ENCODE results near the gene TAF1A.

Gene TAF1A

DNA sequence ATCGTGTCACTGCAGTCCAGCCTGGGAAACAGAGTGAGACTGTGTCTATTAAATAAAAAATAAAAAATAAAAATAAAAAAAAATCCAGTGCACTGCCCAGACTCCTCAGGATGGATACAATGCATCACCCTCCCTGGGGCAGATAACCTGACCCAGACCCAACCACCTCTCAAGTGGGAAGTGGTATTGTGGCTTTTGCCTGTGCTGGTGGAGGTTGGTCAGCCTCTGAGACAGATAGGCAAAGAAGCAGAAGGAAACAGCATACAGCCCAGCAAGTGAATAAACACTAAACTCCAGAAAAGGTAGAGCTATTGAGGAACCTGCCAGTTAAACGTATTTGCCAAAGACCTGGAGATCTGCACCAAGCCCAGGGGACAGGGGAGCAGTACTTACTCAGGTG is 63.8 kb downstream of the TAF1A start:
- H3K4me1 Mint-ChIP-seq: peaks cover 6% of the 10 kb centered on the region
- no peak overlapping the region for H3K27ac Mint-ChIP-seq
- H3K4me3 Mint-ChIP-seq: no peak overlapping the region
- H3K9me3 Mint-ChIP-seq: peaks cover 3% of the 10 kb centered on the region
- peaks cover 3% of the 10 kb centered on the region for H3K27me3 Mint-ChIP-seq (ENCODE audit: low read depth)
- no peaks in the 10 kb centered on the region for H3K36me3 Mint-ChIP-seq (ENCODE audit: low read depth)
- no peak for TF ChIP-seq CTCF (IDR thresholded peaks at IDR 0.05; ENCODE audit: unreplicated experiment in 3 of 3)

- no peak overlapping the region for H3K27ac Mint-ChIP-seq
- H3K4me3 Mint-ChIP-seq: no peak overlapping the region
- no peak for TF ChIP-seq CTCF (IDR thresholded peaks at IDR 0.05; ENCODE audit: unreplicated experiment in 3 of 3)
- H3K9me3 Mint-ChIP-seq: peaks cover 3% of the 10 kb centered on the region
- peaks cover 6% of the 10 kb centered on the region for H3K4me1 Mint-ChIP-seq
- H3K36me3 Mint-ChIP-seq (ENCODE audit: low read depth): no peaks in the 10 kb centered on the region
- peaks cover 3% of the 10 kb centered on the region for H3K27me3 Mint-ChIP-seq (ENCODE audit: low read depth)
Measured at GRCh38 chr1:222523852-222524251, 65.9 kb downstream of the TAF1A start.

GRCh38 chr1:222522105-222522915 is 67.4 kb downstream of the TAF1A start:
- H3K4me3 Mint-ChIP-seq: no peak overlapping the region
- peaks cover 3% of the 10 kb centered on the region for H3K27me3 Mint-ChIP-seq (ENCODE audit: low read depth)
- H3K27ac Mint-ChIP-seq: peak overlapping the region in 1 of 3 experiments; percentile 85
- peaks cover 6% of the 10 kb centered on the region for H3K4me1 Mint-ChIP-seq
- H3K36me3 Mint-ChIP-seq (ENCODE audit: low read depth): no peaks in the 10 kb centered on the region
- TF ChIP-seq CTCF (IDR thresholded peaks at IDR 0.05; ENCODE audit: unreplicated experiment in 3 of 3): no peak
- peaks cover under 1% of the 10 kb centered on the region for H3K9me3 Mint-ChIP-seq

DNA sequence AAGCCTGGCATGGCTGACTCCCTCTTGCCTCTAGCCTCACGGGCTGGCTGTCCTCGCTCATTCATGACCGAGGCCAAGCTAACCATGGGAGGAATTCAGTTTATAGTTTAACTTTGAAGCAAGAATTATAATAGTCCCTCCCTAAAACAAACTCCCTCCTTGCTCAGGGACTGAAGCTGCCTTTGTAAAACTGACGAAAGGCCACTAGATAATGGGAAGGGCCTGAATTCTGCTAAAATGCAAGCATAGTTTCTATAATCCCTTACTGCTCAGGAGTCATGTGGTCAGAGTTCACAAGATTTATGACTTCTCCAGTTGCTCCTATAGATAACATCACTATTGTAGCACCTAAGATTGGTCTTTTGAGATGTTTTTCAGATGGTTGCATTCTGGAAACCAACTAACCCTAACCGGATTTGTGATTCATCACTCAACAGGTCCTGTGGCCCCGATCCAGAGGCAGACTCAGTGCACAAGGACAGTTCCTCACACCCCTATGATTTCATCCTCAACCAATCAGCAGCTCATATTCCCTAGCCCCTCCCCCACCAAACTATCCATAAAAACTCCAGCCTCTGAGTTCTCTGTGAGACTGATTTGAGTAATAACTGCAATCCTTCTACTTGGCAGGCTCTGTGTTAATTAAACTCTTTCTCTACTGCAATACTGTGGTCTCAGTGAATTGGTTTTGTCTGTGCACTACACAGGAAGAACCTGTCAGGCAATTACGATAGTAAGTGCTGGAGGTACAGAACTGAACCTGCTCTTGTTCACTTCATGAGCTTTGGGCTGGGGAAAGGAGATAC is 68.2 kb downstream of the TAF1A start:
- Mint-ChIP-seq H3K27me3 (ENCODE audit: low read depth) (peaks cover 3% of the 10 kb centered on the region), H3K9me3 (no peaks in the 10 kb centered on the region), H3K4me3 (no peak overlapping the region), H3K4me1 (peaks cover 6% of the 10 kb centered on the region), H3K36me3 (ENCODE audit: low read depth) (no peaks in the 10 kb centered on the region), H3K27ac (peak overlapping the region; percentile 54 to 85 (median 83))
- no peak for TF ChIP-seq CTCF (IDR thresholded peaks at IDR 0.05; ENCODE audit: unreplicated experiment in 3 of 3)

All from nephron (organoid).